NK-92 (cell line): ENCODE measurements around the gene LRSAM1.

Experiments
- DNase-seq: peaks from one replicate; lab custom pipeline; 2025; ENCODE audit not compliant: unreplicated experiment; lab: John Stamatoyannopoulos, UW

The LRSAM1 gene

GRCh38 chr9:127450830-127451607, at the start of gene LRSAM1, which contains the start of gene RPL12:
Gene LRSAM1, plus strand, starts transcription at chr9:127451510. Its CDS starts 3,018 bp downstream, at chr9:127454528.
Gene RPL12, minus strand, starts transcription at chr9:127451406. Its CDS starts 89 bp downstream, at chr9:127451317.
- DNase-seq: peak; percentile 72

DNA sequence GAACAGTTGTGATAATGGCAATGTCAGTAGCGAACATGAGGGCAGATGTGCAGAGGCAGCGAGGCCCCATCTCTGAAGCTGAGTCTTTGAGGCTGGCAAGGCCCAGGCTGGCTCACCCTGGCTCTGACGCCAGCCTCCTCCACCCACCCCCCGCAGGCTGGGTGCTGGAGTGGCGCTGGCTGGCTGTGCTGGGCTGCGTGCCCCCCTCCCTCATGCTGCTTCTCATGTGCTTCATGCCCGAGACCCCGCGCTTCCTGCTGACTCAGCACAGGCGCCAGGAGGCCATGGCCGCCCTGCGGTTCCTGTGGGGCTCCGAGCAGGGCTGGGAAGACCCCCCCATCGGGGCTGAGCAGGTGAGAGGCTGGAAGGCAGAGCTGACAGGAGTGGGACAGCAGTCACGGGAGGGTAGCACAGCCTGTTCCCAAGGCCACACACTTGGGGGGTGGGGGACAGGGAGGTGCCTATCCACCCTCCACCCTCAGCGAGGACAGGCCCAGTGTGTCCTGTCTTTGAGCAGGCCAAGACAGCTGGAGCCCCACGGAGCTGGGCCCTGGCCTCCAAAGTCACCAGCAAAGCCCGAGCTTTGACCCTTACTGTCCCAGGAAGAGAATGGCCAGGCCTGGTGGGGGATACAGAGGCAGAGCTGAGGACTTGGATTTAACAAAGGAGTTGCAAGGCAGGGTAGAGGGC, 48.8 kb upstream of the LRSAM1 start:
- DNase-seq: no peak

DNA sequence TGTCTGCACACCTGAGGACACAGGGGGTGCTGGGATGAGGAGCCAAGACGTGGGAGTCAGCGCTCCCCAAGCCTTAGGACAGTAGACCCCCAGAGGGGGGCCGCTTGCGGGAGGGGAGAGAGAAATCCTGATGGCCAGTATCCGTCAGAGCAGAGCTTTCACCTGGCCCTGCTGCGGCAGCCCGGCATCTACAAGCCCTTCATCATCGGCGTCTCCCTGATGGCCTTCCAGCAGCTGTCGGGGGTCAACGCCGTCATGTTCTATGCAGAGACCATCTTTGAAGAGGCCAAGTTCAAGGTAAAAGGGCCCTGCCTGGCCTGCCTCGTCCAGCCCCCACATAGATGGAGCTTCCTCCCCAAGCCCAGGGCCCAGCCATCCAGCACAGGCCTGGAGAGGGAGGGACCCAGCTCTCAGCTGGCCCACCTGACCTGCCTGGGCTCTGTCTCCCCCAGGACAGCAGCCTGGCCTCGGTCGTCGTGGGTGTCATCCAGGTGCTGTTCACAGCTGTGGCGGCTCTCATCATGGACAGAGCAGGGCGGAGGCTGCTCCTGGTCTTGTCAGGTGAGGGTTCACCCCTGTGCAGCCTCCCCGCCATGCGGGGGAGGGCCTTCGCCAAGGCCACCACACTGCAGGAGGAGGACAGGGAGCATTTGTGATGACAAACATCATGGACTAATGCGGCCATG, 47.7 kb upstream of the LRSAM1 start:
- no peak for DNase-seq

DNA sequence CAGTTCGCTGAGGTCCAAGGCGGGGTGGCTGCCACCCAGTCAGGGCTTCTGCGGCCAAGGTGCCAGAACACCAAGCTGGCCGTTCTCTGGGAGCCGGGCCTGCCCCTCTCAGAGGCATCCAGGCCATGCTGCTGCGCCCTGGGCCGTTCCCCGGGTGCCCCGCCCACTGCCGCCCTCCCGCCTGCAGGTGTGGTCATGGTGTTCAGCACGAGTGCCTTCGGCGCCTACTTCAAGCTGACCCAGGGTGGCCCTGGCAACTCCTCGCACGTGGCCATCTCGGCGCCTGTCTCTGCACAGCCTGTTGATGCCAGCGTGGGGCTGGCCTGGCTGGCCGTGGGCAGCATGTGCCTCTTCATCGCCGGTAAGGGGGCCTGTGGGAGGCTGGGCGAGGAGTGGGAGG, 46.7 kb upstream of the LRSAM1 start:
- DNase-seq: no peak

- DNase-seq: no peak
Measured at GRCh38 chr9:127405344-127406125, 45.8 kb upstream of the LRSAM1 start.

DNA sequence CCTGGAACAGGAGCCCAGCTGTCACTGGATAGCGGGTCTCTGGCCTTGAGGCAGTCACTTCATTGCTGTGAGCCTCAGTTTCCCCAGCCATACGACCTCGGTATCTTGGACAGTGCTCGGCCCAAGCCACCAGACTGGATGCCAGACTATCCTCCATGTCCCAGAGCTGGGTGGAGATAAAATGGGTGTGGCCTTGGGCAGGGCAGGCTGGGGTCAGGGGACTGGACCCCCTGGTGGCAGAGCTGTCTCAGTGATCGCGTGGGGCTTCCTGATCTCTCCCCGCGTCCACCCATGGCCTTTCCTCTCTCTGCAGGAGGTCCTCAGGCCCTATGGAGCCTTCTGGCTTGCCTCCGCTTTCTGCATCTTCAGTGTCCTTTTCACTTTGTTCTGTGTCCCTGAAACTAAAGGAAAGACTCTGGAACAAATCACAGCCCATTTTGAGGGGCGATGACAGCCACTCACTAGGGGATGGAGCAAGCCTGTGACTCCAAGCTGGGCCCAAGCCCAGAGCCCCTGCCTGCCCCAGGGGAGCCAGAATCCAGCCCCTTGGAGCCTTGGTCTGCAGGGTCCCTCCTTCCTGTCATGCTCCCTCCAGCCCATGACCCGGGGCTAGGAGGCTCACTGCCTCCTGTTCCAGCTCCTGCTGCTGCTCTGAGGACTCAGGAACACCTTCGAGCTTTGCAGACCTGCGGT, 44.4 kb upstream of the LRSAM1 start:
- DNase-seq: no peak

- DNase-seq: no peak
Measured at GRCh38 chr9:127407492-127407843, 43.8 kb upstream of the LRSAM1 start.

DNA sequence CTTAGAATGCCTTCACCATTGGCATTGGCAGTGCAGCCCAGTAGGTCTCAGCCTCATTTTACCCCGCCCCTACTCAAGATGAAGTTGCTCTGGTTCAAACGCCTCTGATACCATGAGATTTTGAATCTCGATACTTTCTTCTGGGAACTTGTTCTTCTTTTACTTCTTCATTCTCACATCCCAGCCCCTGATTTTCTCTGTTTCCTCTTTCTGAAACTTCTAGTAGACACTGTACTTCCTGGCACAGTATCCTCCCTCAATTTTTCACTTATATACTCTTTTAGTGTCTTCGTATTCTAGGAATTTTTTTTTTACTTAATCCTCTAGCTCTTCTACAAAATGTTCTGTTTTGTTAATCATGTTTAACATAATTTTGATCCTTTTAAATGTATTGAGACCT, 40.2 kb upstream of the LRSAM1 start:
- no peak for DNase-seq

- no peak for DNase-seq
Measured at GRCh38 chr9:127415141-127415540, 36.2 kb upstream of the LRSAM1 start.

GRCh38 chr9:127415657-127416056, 35.7 kb upstream of the LRSAM1 start:
- DNase-seq: no peak

GRCh38 chr9:127417131-127418036, 33.9 kb upstream of the LRSAM1 start:
- DNase-seq: no peak

- DNase-seq: no peak
Measured at GRCh38 chr9:127418037-127418471, 33.3 kb upstream of the LRSAM1 start.

DNA sequence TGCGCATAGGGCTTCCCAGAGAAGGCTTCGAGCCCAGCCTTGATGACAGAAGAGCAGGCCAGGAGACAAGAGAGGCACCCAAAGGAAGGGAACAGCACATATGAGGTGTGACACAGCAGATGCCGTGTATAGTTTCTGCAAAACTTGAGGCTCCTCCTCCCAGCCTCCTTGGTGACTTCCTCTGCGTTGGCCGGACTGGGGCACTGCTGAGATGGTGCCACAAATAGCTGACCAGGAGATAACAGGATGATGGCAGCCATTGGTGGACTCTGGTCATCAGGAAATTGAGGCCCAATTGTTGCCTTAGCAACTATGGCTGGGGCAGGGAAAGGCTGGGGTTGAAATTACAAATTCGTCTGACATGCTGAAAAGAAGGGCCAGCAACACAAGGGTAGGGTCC, 32.0 kb upstream of the LRSAM1 start:
- no peak for DNase-seq

GRCh38 chr9:127421057-127421456, 30.3 kb upstream of the LRSAM1 start:
- DNase-seq: no peak

- no peak for DNase-seq
Measured at GRCh38 chr9:127422133-127422782, 29.1 kb upstream of the LRSAM1 start.

DNA sequence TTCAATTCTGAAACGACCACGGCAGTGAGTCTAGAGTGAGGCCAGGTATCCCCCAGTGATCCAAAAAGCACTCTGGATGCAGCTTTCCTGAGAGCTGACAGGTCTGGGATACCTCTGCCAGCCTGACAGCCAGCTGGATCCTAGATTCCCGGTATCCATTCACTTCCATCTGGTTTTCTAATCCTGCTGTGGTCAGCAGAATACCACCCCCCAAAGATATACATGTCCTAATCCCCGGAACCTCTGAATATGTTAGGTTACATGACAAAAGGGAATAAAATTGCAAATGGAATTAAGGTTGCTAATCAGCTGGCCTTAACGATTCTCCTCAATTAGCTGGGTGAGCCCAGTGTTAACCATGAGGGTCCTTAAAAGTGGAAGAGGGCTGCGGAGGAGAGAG, 28.5 kb upstream of the LRSAM1 start:
- DNase-seq: no peak

GRCh38 chr9:127423476-127423933, 27.8 kb upstream of the LRSAM1 start:
- DNase-seq: no peak

DNA sequence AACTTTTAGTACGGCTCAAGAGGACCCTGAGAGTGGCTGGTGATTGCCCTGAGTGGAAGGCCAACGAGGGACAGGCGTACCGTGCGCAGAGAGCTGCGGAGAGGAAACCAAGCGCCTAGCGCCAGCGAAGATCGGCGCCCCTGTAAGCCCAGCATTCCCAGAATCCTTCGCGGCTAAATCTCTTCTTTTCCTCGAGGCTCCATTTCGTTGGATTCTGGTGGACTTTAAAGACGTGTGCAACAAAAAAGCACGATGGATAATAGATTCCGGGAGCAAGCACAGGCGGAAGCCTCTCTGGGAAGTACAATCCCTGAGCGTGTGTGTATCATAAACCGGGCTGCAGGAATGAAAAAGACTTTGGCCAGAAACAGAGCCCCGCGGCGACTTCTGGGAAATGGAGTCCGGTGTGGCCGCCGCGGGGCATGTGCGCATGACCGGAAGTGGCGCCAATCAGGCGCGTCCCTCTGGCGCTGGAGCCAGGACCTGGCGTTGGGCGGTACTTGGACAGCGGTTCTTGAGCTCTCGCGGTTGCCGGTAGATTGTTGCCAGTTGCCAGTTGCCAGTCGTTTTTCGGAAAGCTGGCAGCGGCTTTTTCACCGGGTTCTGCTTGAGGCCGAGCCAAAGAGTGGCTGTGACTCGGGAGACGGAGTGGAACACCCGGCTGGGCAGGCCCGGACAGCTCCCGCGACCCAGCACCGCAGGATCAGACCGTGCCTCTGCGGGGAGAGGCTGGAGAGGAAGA, 27.2 kb upstream of the LRSAM1 start, which contains the start of gene ZNF79:
Gene ZNF79, plus strand, starts transcription at position 449 of the 742 bp plus-strand sequence. CDS start 406 bp downstream, outside the sequence.
- peak; percentile 47 for DNase-seq
